ENCODE results near the gene SLX9.

GRCh38 chr21:44947111-44947929 is 7.5 kb downstream of the SLX9 start:
- TF ChIP-seq CTCF (conservative IDR thresholded peaks at IDR 0.05) = no peak
- TF ChIP-seq ZFX (IDR thresholded peaks at IDR 0.05) = no peak

Measured in C4-2B (cell line).